ENCODE data around the gene SPOCK1. TPM values are rescaled to one million over a fixed set of nuclear protein-coding genes. Genes with fewer than 3 reads are reported as not detected.
A peak's percentile ranks its signal among the peaks of the same experiment; 100 is the strongest.

The SPOCK1 gene
- total RNA-seq, 1 experiment from 2014 or later: 10.9 TPM

DNA sequence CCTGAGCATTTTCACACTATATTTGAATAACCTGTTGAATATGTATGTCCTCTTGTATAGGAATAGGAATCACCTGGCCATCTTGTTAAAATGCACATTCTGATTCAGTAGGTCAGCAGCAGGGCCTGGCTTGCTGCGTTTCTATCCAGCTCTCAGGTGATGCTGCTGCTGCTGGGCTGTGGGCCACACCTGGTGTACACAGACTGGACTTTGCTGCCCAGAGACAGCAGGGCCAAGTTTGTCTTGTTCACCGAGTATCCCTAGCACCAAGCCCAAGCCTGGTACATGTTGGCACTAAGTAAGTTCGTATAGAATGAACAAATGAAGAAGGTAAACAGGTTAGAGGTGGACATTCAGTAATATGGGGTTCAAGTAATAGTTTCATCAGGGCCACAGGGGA is 151.3 kb downstream of the SPOCK1 start:
- H3K56ac ChIP-seq (ENCODE audit: insufficient read length, low read depth, low read length): no peak overlapping the region
- H3K79me2 ChIP-seq (ENCODE audit: insufficient read depth, low read length): no peaks in the 10 kb centered on the region
- no peak overlapping the region for H3T11ph ChIP-seq (ENCODE audit: low read length)
- no peak for DNase-seq
- no peaks in the 10 kb centered on the region for H3K79me1 ChIP-seq (ENCODE audit: insufficient read depth, low read depth, low read length, poor library complexity, severe bottlenecking)
- H3K27me3 ChIP-seq (ENCODE audit: insufficient read depth, low read length): no peaks in the 10 kb centered on the region
- no peak overlapping the region for H3K4ac ChIP-seq (ENCODE audit: low read depth, low read length)
- Mint-ChIP-seq H3K27me3 (ENCODE audit: low read depth) (peaks cover 1% of the 10 kb centered on the region; the same call in 1 of the 2 replicates), H3K36me3 (ENCODE audit: insufficient read depth in 1 of 3, low read depth in 3 of 3) (no peaks in the 10 kb centered on the region), H3K4me1 (peaks cover 22 to 25% of the 10 kb centered on the region in 2 experiments), H3K27ac (0 out of 7 replicates have a peak overlapping the region, but pooled peaks of 1 of the 3 experiments have one; percentile 36), H3K9me3 (no peaks in the 10 kb centered on the region), H3K4me3 (no peak overlapping the region)
- H2BK5ac ChIP-seq (ENCODE audit: insufficient read length, low read length): no peak overlapping the region
- H4K5ac ChIP-seq (ENCODE audit: insufficient read length, low read depth, low read length): no peak overlapping the region
- no peak overlapping the region for H2BK15ac ChIP-seq (ENCODE audit: low read depth, low read length)
- no peak overlapping the region for H3K4me2 ChIP-seq (ENCODE audit: insufficient read depth, insufficient read length, low read length)
- WGBS (ENCODE audit: extremely low coverage, insufficient read length, low lambda C conversion rate): no CpG with 5 or more reads among the region's 3 CpGs
- no peak overlapping the region for H2BK12ac ChIP-seq (ENCODE audit: insufficient read length, low read depth, low read length)
- no peaks in the 10 kb centered on the region for H4K20me1 ChIP-seq (ENCODE audit: control insufficient read depth, insufficient read depth, insufficient read length)
- no peak overlapping the region for H2BK120ac ChIP-seq (ENCODE audit: low read depth, low read length, poor library complexity, severe bottlenecking)
- H2AFZ ChIP-seq (ENCODE audit: low read length): no peak overlapping the region
- no peaks in the 10 kb centered on the region for H3K9me3 ChIP-seq (ENCODE audit: control insufficient read depth, low read depth, low read length)
- no peak overlapping the region for H2AK5ac ChIP-seq (ENCODE audit: insufficient read length, low read length)
- H3K4me1 ChIP-seq (ENCODE audit: insufficient read depth, low read length): peaks cover 6% of the 10 kb centered on the region; the same call in 1 of the 2 replicates
- no peak overlapping the region for H3K9ac ChIP-seq (ENCODE audit: extremely low read depth, insufficient read length, low read length)
- no peak overlapping the region for H3K27ac ChIP-seq (ENCODE audit: insufficient read length, low read depth, low read length)
- TF ChIP-seq, protein P1, sequence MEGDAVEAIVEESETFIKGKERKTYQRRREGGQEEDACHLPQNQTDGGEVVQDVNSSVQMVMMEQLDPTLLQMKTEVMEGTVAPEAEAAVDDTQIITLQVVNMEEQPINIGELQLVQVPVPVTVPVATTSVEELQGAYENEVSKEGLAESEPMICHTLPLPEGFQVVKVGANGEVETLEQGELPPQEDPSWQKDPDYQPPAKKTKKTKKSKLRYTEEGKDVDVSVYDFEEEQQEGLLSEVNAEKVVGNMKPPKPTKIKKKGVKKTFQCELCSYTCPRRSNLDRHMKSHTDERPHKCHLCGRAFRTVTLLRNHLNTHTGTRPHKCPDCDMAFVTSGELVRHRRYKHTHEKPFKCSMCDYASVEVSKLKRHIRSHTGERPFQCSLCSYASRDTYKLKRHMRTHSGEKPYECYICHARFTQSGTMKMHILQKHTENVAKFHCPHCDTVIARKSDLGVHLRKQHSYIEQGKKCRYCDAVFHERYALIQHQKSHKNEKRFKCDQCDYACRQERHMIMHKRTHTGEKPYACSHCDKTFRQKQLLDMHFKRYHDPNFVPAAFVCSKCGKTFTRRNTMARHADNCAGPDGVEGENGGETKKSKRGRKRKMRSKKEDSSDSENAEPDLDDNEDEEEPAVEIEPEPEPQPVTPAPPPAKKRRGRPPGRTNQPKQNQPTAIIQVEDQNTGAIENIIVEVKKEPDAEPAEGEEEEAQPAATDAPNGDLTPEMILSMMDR (conservative IDR thresholded peaks at IDR 0.05): no peak
- no peak overlapping the region for H3K23ac ChIP-seq (ENCODE audit: insufficient read length, low read depth, low read length)
- H4K8ac ChIP-seq (replicated peaks; ENCODE audit: insufficient read length, low read depth, low read length): no peak overlapping the region
- no peak overlapping the region for H2BK20ac ChIP-seq (ENCODE audit: low read depth, low read length, poor library complexity, severe bottlenecking)
- no peaks in the 10 kb centered on the region for H3K23me2 ChIP-seq (ENCODE audit: insufficient read length, low read depth, low read length, poor library complexity, severe bottlenecking)
- H3K14ac ChIP-seq (ENCODE audit: insufficient read depth, low read length): no peak overlapping the region
- no peak overlapping the region for H4K91ac ChIP-seq (ENCODE audit: insufficient read length, low read depth, low read length)
- H3K18ac ChIP-seq (ENCODE audit: insufficient read length, low read depth, low read length): no peak overlapping the region

Data from H9 (cell line).